H9 (cell line): ENCODE results near the gene LCN2. TPM values are rescaled to one million over a fixed set of nuclear protein-coding genes. Genes with fewer than 3 reads are reported as not detected.
A peak's percentile ranks its signal among the peaks of the same experiment; 100 is the strongest.

Experiments used
- DNase-seq: peaks from one replicate; pipeline ENCODE4 v3.0.0-alpha.2; 2017
- H2AFZ ChIP-seq: one replicate; pipeline ENCODE4 v1.6.1; 2013; ENCODE audit warnings: mild to moderate bottlenecking, low read length, control low read depth, moderate library complexity
- H2AK5ac ChIP-seq: 2 replicates; pipeline ENCODE4 v1.6.1; 2013; ENCODE audit warnings: low read length, control low read depth, mixed read lengths; ENCODE audit not compliant: insufficient read length
- H2BK120ac ChIP-seq: one replicate; pipeline ENCODE4 v1.6.1; 2013; ENCODE audit warnings: low read depth, mild to moderate bottlenecking, low read length, control low read depth, inconsistent platforms; ENCODE audit not compliant: poor library complexity, severe bottlenecking
- H2BK12ac ChIP-seq: 2 replicates; pipeline ENCODE4 v1.6.1; 2013; ENCODE audit warnings: low read length, control low read depth, mixed read lengths, low read depth; ENCODE audit not compliant: insufficient read length
- H2BK15ac ChIP-seq: 2 replicates; pipeline ENCODE4 v1.6.1; 2013; ENCODE audit warnings: low read depth, low read length, control low read depth
- H2BK20ac ChIP-seq: one replicate; pipeline ENCODE4 v1.6.1; 2013; ENCODE audit warnings: low read depth, mild to moderate bottlenecking, low read length, control low read depth, inconsistent platforms; ENCODE audit not compliant: poor library complexity, severe bottlenecking
- H2BK5ac ChIP-seq: 2 replicates; pipeline ENCODE4 v1.6.1; 2013; ENCODE audit warnings: low read length, control low read depth, mixed read lengths; ENCODE audit not compliant: insufficient read length
- H3K14ac ChIP-seq: 2 replicates; pipeline ENCODE4 v1.6.1; 2013; ENCODE audit warnings: low read length, control low read depth; ENCODE audit not compliant: insufficient read depth
- H3K18ac ChIP-seq: 2 replicates; pipeline ENCODE4 v1.6.1; 2013; ENCODE audit warnings: low read depth, mild to moderate bottlenecking, mixed read lengths, low read length, control low read depth; ENCODE audit not compliant: insufficient read length
- H3K23ac ChIP-seq: 2 replicates; pipeline ENCODE4 v1.6.1; 2013; ENCODE audit warnings: low read length, control low read depth, mixed read lengths, low read depth; ENCODE audit not compliant: insufficient read length
- H3K23me2 ChIP-seq: 2 replicates; pipeline ENCODE4 v1.6.1; 2013; ENCODE audit warnings: low read depth, mild to moderate bottlenecking, mixed read lengths, low read length, control low read depth; ENCODE audit not compliant: insufficient read length, poor library complexity, severe bottlenecking
- H3K27ac ChIP-seq: 2 replicates; pipeline ENCODE4 v1.5.1; 2013; ENCODE audit warnings: low read length, control low read depth, mixed read lengths, low read depth; ENCODE audit not compliant: insufficient read length
- H3K27me3 ChIP-seq: 2 replicates; pipeline ENCODE4 v1.6.1; 2013; ENCODE audit warnings: low read length, control low read depth, inconsistent platforms; ENCODE audit not compliant: insufficient read depth
- H3K4ac ChIP-seq: 2 replicates; pipeline ENCODE4 v1.6.1; 2013; ENCODE audit warnings: low read depth, mild to moderate bottlenecking, control low read depth, inconsistent platforms, low read length, moderate library complexity
- H3K4me1 ChIP-seq: 2 replicates; pipeline ENCODE4 v1.6.1; 2013; ENCODE audit warnings: low read length, control low read depth, inconsistent platforms; ENCODE audit not compliant: insufficient read depth
- H3K4me2 ChIP-seq: 2 replicates; pipeline ENCODE4 v1.6.1; 2013; ENCODE audit warnings: low read length, control low read depth, mixed read lengths; ENCODE audit not compliant: insufficient read length, insufficient read depth
- H3K56ac ChIP-seq: 2 replicates; pipeline ENCODE4 v1.6.1; 2013; ENCODE audit warnings: low read depth, mild to moderate bottlenecking, mixed read lengths, low read length, control low read depth; ENCODE audit not compliant: insufficient read length
- H3K79me1 ChIP-seq: 2 replicates; pipeline ENCODE4 v1.6.1; 2013; ENCODE audit warnings: low read depth, mild to moderate bottlenecking, moderate library complexity, low read length, control low read depth, inconsistent platforms; ENCODE audit not compliant: insufficient read depth, poor library complexity, severe bottlenecking
- H3K79me2 ChIP-seq: 2 replicates; pipeline ENCODE4 v1.6.1; 2013; ENCODE audit warnings: low read length, control low read depth, inconsistent platforms; ENCODE audit not compliant: insufficient read depth
- H3K9ac ChIP-seq: 2 replicates; pipeline ENCODE4 v1.6.1; 2013; ENCODE audit warnings: low read length, control low read depth, mixed read lengths; ENCODE audit not compliant: insufficient read length; ENCODE audit errors: extremely low read depth
- H3K9me3 ChIP-seq: one replicate; pipeline ENCODE4 v1.6.1; 2013; ENCODE audit warnings: low read depth, low read length, inconsistent platforms; ENCODE audit not compliant: control insufficient read depth
- H3T11ph ChIP-seq: one replicate; pipeline ENCODE4 v1.6.1; 2013; ENCODE audit warnings: mild to moderate bottlenecking, low read length, control low read depth, inconsistent platforms
- H4K20me1 ChIP-seq: one replicate; pipeline ENCODE4 v1.6.1; 2013; ENCODE audit not compliant: control insufficient read depth, insufficient read length, insufficient read depth
- H4K5ac ChIP-seq: 2 replicates; pipeline ENCODE4 v1.6.1; 2013; ENCODE audit warnings: low read depth, mild to moderate bottlenecking, mixed read lengths, low read length, control low read depth; ENCODE audit not compliant: insufficient read length
- H4K8ac ChIP-seq: replicated peaks from 2 replicates; pipeline ENCODE4 v1.6.1; 2013; ENCODE audit warnings: low read length, control low read depth, mixed read lengths, low read depth; ENCODE audit not compliant: insufficient read length
- H4K91ac ChIP-seq: 2 replicates; pipeline ENCODE4 v1.6.1; 2013; ENCODE audit warnings: low read depth, mild to moderate bottlenecking, moderate library complexity, mixed read lengths, low read length, control low read depth; ENCODE audit not compliant: insufficient read length
- H3K27ac Mint-ChIP-seq, 3 experiments: 2 replicates in 2 of 3; 3 replicates in 1 of 3; pipeline ENCODE4 v1.8.0; 2020 to 2021; ENCODE audit warnings: mixed read lengths in 3 of 3, mild to moderate bottlenecking in 1 of 3, moderate library complexity in 1 of 3
- H3K27me3 Mint-ChIP-seq: 2 replicates; pipeline ENCODE4 v1.8.0; 2021; ENCODE audit warnings: low read depth, mild to moderate bottlenecking, moderate library complexity, mixed read lengths
- H3K36me3 Mint-ChIP-seq, 3 experiments: 2 replicates in 2 of 3; 3 replicates in 1 of 3; pipeline ENCODE4 v1.8.0; 2020 to 2021; ENCODE audit warnings: low read depth in 3 of 3, mixed read lengths in 3 of 3; ENCODE audit not compliant: insufficient read depth in 1 of 3
- H3K4me1 Mint-ChIP-seq, 2 experiments: 2 replicates each; pipeline ENCODE4 v1.8.0; 2020; ENCODE audit warnings: mixed read lengths in 2 of 2
- H3K4me3 Mint-ChIP-seq, 2 experiments: 2 replicates in 1 of 2; 3 replicates in 1 of 2; pipeline ENCODE4 v1.8.0; 2020 to 2021; ENCODE audit warnings: mild to moderate bottlenecking in 2 of 2, mixed read lengths in 2 of 2, moderate library complexity in 1 of 2
- H3K9me3 Mint-ChIP-seq, 2 experiments: 2 replicates in 1 of 2; 3 replicates in 1 of 2; pipeline ENCODE4 v1.8.0; 2020; ENCODE audit warnings: mild to moderate bottlenecking in 2 of 2, mixed read lengths in 2 of 2, moderate library complexity in 1 of 2
- CTCF ChIP-seq: fragments of 200-600 bp; sonication (generic); conservative IDR thresholded peaks from 3 replicates; pipeline ENCODE4 v1.8.0; 2021; ENCODE audit warnings: antibody characterized with exemption, mild to moderate bottlenecking
- WGBS: extraction: QIAGEN DNeasy Blood & Tissue Kit; methylation state at CpG from one replicate; pipeline ENCODE4 v1.1.7; 2013; ENCODE audit warnings: missing lambda C conversion rate, low lambda C conversion rate, mixed read lengths; ENCODE audit not compliant: insufficient read length; ENCODE audit errors: extremely low coverage; 5-methylcytosine and 5-hydroxymethylcytosine counted together
- total RNA-seq: library from RNA; stranded (reverse); gene quantifications from 2 replicates; pipeline ENCODE4 v1.2.1, GENCODE V29; 2021

LCN2 gene
- total RNA-seq, 1 experiment from 2014 or later = not detected

GRCh38 chr9:128201441-128202369, 52.5 kb downstream of the LCN2 start:
- no peak overlapping the region for H3K14ac ChIP-seq
- no peak overlapping the region for H2AK5ac ChIP-seq
- WGBS = no CpG with 5 or more reads among the region's 13 CpGs
- H3K56ac ChIP-seq = no peak overlapping the region
- no peak overlapping the region for H2BK15ac ChIP-seq
- no peak overlapping the region for H4K5ac ChIP-seq
- no peak overlapping the region for H3T11ph ChIP-seq
- no peaks in the 10 kb centered on the region for H3K9me3 Mint-ChIP-seq
- no peaks in the 10 kb centered on the region for H3K27me3 ChIP-seq
- no peak overlapping the region for H3K4ac ChIP-seq
- no peak for DNase-seq
- H3K27me3 Mint-ChIP-seq = no peaks in the 10 kb centered on the region; the same call in 1 of the 2 replicates
- no peak overlapping the region for H4K8ac ChIP-seq
- H2BK12ac ChIP-seq = no peak overlapping the region
- H3K4me3 Mint-ChIP-seq = peak overlapping the region in 1 of 2 experiments; percentile 54; a peak in 1 of 5 replicates
- peaks cover 23 to 28% of the 10 kb centered on the region in 2 experiments for H3K4me1 Mint-ChIP-seq
- H3K9me3 ChIP-seq = no peaks in the 10 kb centered on the region
- no peak overlapping the region for H2BK20ac ChIP-seq
- H2BK5ac ChIP-seq = no peak overlapping the region
- no peaks in the 10 kb centered on the region for H3K79me2 ChIP-seq
- H2BK120ac ChIP-seq = no peak overlapping the region
- TF ChIP-seq CTCF = no peak
- H3K18ac ChIP-seq = no peak overlapping the region
- H3K79me1 ChIP-seq = no peaks in the 10 kb centered on the region
- peaks cover 8% of the 10 kb centered on the region for H3K23me2 ChIP-seq
- H3K27ac ChIP-seq = no peak overlapping the region
- no peak overlapping the region for H2AFZ ChIP-seq
- no peak overlapping the region for H3K4me2 ChIP-seq
- H4K91ac ChIP-seq = no peak overlapping the region
- peaks cover 0 to 1% (median 0%) of the 10 kb centered on the region in 3 experiments; a peak in 1 of 7 replicates for H3K36me3 Mint-ChIP-seq
- H3K9ac ChIP-seq = no peak overlapping the region
- H3K23ac ChIP-seq = no peak overlapping the region
- no peaks in the 10 kb centered on the region for H4K20me1 ChIP-seq
- H3K4me1 ChIP-seq = peaks cover 6% of the 10 kb centered on the region; the same call in 1 of the 2 replicates
- H3K27ac Mint-ChIP-seq = peak overlapping the region in 1 of 3 experiments; percentile 31; a peak in 1 of 7 replicates
